H9 (cell line): ENCODE results near the gene DNAH11. TPM values are rescaled to one million over a fixed set of nuclear protein-coding genes. Genes with fewer than 3 reads are reported as not detected.

Source experiments
- DNase-seq: peaks from one replicate; pipeline ENCODE4 v3.0.0-alpha.2; 2017
- H2AFZ ChIP-seq: one replicate; pipeline ENCODE4 v1.6.1; 2013; ENCODE audit warnings: mild to moderate bottlenecking, low read length, control low read depth, moderate library complexity
- H2AK5ac ChIP-seq: 2 replicates; pipeline ENCODE4 v1.6.1; 2013; ENCODE audit warnings: low read length, control low read depth, mixed read lengths; ENCODE audit not compliant: insufficient read length
- H2BK120ac ChIP-seq: one replicate; pipeline ENCODE4 v1.6.1; 2013; ENCODE audit warnings: low read depth, mild to moderate bottlenecking, low read length, control low read depth, inconsistent platforms; ENCODE audit not compliant: poor library complexity, severe bottlenecking
- H2BK12ac ChIP-seq: 2 replicates; pipeline ENCODE4 v1.6.1; 2013; ENCODE audit warnings: low read length, control low read depth, mixed read lengths, low read depth; ENCODE audit not compliant: insufficient read length
- H2BK15ac ChIP-seq: 2 replicates; pipeline ENCODE4 v1.6.1; 2013; ENCODE audit warnings: low read depth, low read length, control low read depth
- H2BK20ac ChIP-seq: one replicate; pipeline ENCODE4 v1.6.1; 2013; ENCODE audit warnings: low read depth, mild to moderate bottlenecking, low read length, control low read depth, inconsistent platforms; ENCODE audit not compliant: poor library complexity, severe bottlenecking
- H2BK5ac ChIP-seq: 2 replicates; pipeline ENCODE4 v1.6.1; 2013; ENCODE audit warnings: low read length, control low read depth, mixed read lengths; ENCODE audit not compliant: insufficient read length
- H3K14ac ChIP-seq: 2 replicates; pipeline ENCODE4 v1.6.1; 2013; ENCODE audit warnings: low read length, control low read depth; ENCODE audit not compliant: insufficient read depth
- H3K18ac ChIP-seq: 2 replicates; pipeline ENCODE4 v1.6.1; 2013; ENCODE audit warnings: low read depth, mild to moderate bottlenecking, mixed read lengths, low read length, control low read depth; ENCODE audit not compliant: insufficient read length
- H3K23ac ChIP-seq: 2 replicates; pipeline ENCODE4 v1.6.1; 2013; ENCODE audit warnings: low read length, control low read depth, mixed read lengths, low read depth; ENCODE audit not compliant: insufficient read length
- H3K23me2 ChIP-seq: 2 replicates; pipeline ENCODE4 v1.6.1; 2013; ENCODE audit warnings: low read depth, mild to moderate bottlenecking, mixed read lengths, low read length, control low read depth; ENCODE audit not compliant: insufficient read length, poor library complexity, severe bottlenecking
- H3K27ac ChIP-seq: 2 replicates; pipeline ENCODE4 v1.5.1; 2013; ENCODE audit warnings: low read length, control low read depth, mixed read lengths, low read depth; ENCODE audit not compliant: insufficient read length
- H3K27me3 ChIP-seq: 2 replicates; pipeline ENCODE4 v1.6.1; 2013; ENCODE audit warnings: low read length, control low read depth, inconsistent platforms; ENCODE audit not compliant: insufficient read depth
- H3K4ac ChIP-seq: 2 replicates; pipeline ENCODE4 v1.6.1; 2013; ENCODE audit warnings: low read depth, mild to moderate bottlenecking, control low read depth, inconsistent platforms, low read length, moderate library complexity
- H3K4me1 ChIP-seq: 2 replicates; pipeline ENCODE4 v1.6.1; 2013; ENCODE audit warnings: low read length, control low read depth, inconsistent platforms; ENCODE audit not compliant: insufficient read depth
- H3K4me2 ChIP-seq: 2 replicates; pipeline ENCODE4 v1.6.1; 2013; ENCODE audit warnings: low read length, control low read depth, mixed read lengths; ENCODE audit not compliant: insufficient read length, insufficient read depth
- H3K56ac ChIP-seq: 2 replicates; pipeline ENCODE4 v1.6.1; 2013; ENCODE audit warnings: low read depth, mild to moderate bottlenecking, mixed read lengths, low read length, control low read depth; ENCODE audit not compliant: insufficient read length
- H3K79me1 ChIP-seq: 2 replicates; pipeline ENCODE4 v1.6.1; 2013; ENCODE audit warnings: low read depth, mild to moderate bottlenecking, moderate library complexity, low read length, control low read depth, inconsistent platforms; ENCODE audit not compliant: insufficient read depth, poor library complexity, severe bottlenecking
- H3K79me2 ChIP-seq: 2 replicates; pipeline ENCODE4 v1.6.1; 2013; ENCODE audit warnings: low read length, control low read depth, inconsistent platforms; ENCODE audit not compliant: insufficient read depth
- H3K9ac ChIP-seq: 2 replicates; pipeline ENCODE4 v1.6.1; 2013; ENCODE audit warnings: low read length, control low read depth, mixed read lengths; ENCODE audit not compliant: insufficient read length; ENCODE audit errors: extremely low read depth
- H3K9me3 ChIP-seq: one replicate; pipeline ENCODE4 v1.6.1; 2013; ENCODE audit warnings: low read depth, low read length, inconsistent platforms; ENCODE audit not compliant: control insufficient read depth
- H3T11ph ChIP-seq: one replicate; pipeline ENCODE4 v1.6.1; 2013; ENCODE audit warnings: mild to moderate bottlenecking, low read length, control low read depth, inconsistent platforms
- H4K20me1 ChIP-seq: one replicate; pipeline ENCODE4 v1.6.1; 2013; ENCODE audit not compliant: control insufficient read depth, insufficient read length, insufficient read depth
- H4K5ac ChIP-seq: 2 replicates; pipeline ENCODE4 v1.6.1; 2013; ENCODE audit warnings: low read depth, mild to moderate bottlenecking, mixed read lengths, low read length, control low read depth; ENCODE audit not compliant: insufficient read length
- H4K8ac ChIP-seq: replicated peaks from 2 replicates; pipeline ENCODE4 v1.6.1; 2013; ENCODE audit warnings: low read length, control low read depth, mixed read lengths, low read depth; ENCODE audit not compliant: insufficient read length
- H4K91ac ChIP-seq: 2 replicates; pipeline ENCODE4 v1.6.1; 2013; ENCODE audit warnings: low read depth, mild to moderate bottlenecking, moderate library complexity, mixed read lengths, low read length, control low read depth; ENCODE audit not compliant: insufficient read length
- H3K27ac Mint-ChIP-seq, 3 experiments: 2 replicates in 2 of 3; 3 replicates in 1 of 3; pipeline ENCODE4 v1.8.0; 2020 to 2021; ENCODE audit warnings: mixed read lengths in 3 of 3, mild to moderate bottlenecking in 1 of 3, moderate library complexity in 1 of 3
- H3K27me3 Mint-ChIP-seq: 2 replicates; pipeline ENCODE4 v1.8.0; 2021; ENCODE audit warnings: low read depth, mild to moderate bottlenecking, moderate library complexity, mixed read lengths
- H3K36me3 Mint-ChIP-seq, 3 experiments: 2 replicates in 2 of 3; 3 replicates in 1 of 3; pipeline ENCODE4 v1.8.0; 2020 to 2021; ENCODE audit warnings: low read depth in 3 of 3, mixed read lengths in 3 of 3; ENCODE audit not compliant: insufficient read depth in 1 of 3
- H3K4me1 Mint-ChIP-seq, 2 experiments: 2 replicates each; pipeline ENCODE4 v1.8.0; 2020; ENCODE audit warnings: mixed read lengths in 2 of 2
- H3K4me3 Mint-ChIP-seq, 2 experiments: 2 replicates in 1 of 2; 3 replicates in 1 of 2; pipeline ENCODE4 v1.8.0; 2020 to 2021; ENCODE audit warnings: mild to moderate bottlenecking in 2 of 2, mixed read lengths in 2 of 2, moderate library complexity in 1 of 2
- H3K9me3 Mint-ChIP-seq, 2 experiments: 2 replicates in 1 of 2; 3 replicates in 1 of 2; pipeline ENCODE4 v1.8.0; 2020; ENCODE audit warnings: mild to moderate bottlenecking in 2 of 2, mixed read lengths in 2 of 2, moderate library complexity in 1 of 2
- WGBS: extraction: QIAGEN DNeasy Blood & Tissue Kit; methylation state at CpG from one replicate; pipeline ENCODE4 v1.1.7; 2013; ENCODE audit warnings: missing lambda C conversion rate, low lambda C conversion rate, mixed read lengths; ENCODE audit not compliant: insufficient read length; ENCODE audit errors: extremely low coverage; 5-methylcytosine and 5-hydroxymethylcytosine counted together
- total RNA-seq: library from RNA; stranded (reverse); gene quantifications from 2 replicates; pipeline ENCODE4 v1.2.1, GENCODE V29; 2021
- TF ChIP-seq, protein P1 (sequence below): fragments of 200-600 bp; sonication (generic); conservative IDR thresholded peaks from 3 replicates; pipeline ENCODE4 v1.8.0; 2021; ENCODE audit warnings: antibody characterized with exemption, mild to moderate bottlenecking

Gene DNAH11
- total RNA-seq, 1 experiment from 2014 or later, result 2.5 TPM

DNA sequence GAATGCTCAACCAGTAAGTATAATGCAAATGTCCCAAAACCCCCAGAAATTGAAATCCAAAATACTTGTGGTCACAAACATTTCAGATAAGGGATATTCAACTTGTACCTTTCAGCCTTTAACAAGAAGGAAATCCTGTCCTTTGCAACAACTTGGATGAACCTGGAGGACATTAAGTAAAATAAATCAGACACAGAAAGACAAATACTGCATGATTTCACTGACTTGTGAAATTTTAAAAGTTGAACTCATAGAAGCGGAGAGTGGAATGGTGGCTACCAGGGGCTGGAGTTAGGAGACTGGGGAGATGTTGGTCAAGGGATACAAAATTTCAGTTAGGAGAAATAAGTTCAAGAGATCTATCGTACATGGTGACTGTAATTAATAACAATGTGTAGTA, 187.6 kb downstream of the DNAH11 start:
- Mint-ChIP-seq H3K27ac (no peak overlapping the region), H3K9me3 (peaks cover 0 to 3% of the 10 kb centered on the region in 2 experiments; a peak in 2 of 5 replicates), H3K27me3 (no peaks in the 10 kb centered on the region), H3K4me3 (no peak overlapping the region), H3K36me3 (peaks cover 0 to 1% (median 0%) of the 10 kb centered on the region in 3 experiments; a peak in 1 of 7 replicates), H3K4me1 (no peaks in the 10 kb centered on the region)
- Histone ChIP-seq H3K4me2 (no peak overlapping the region), H2BK12ac (no peak overlapping the region), H3K23me2 (no peaks in the 10 kb centered on the region), H3K14ac (no peak overlapping the region), H3K9me3 (no peaks in the 10 kb centered on the region), H2AK5ac (no peak overlapping the region), H4K5ac (no peak overlapping the region), H4K8ac (no peak overlapping the region), H3K9ac (no peak overlapping the region), H3K27ac (no peak overlapping the region), H3K56ac (no peak overlapping the region), H2BK5ac (no peak overlapping the region), H2BK15ac (no peak overlapping the region), H4K20me1 (no peaks in the 10 kb centered on the region), H3K27me3 (no peaks in the 10 kb centered on the region), H3K79me1 (no peaks in the 10 kb centered on the region), H3K4ac (no peak overlapping the region), H3K4me1 (no peaks in the 10 kb centered on the region), H3K18ac (no peak overlapping the region), H4K91ac (no peak overlapping the region), H2AFZ (no peak overlapping the region), H2BK120ac (no peak overlapping the region), H3K79me2 (no peaks in the 10 kb centered on the region), H2BK20ac (no peak overlapping the region), H3K23ac (no peak overlapping the region), H3T11ph (no peak overlapping the region)
- no peak for DNase-seq
- TF ChIP-seq, protein P1, sequence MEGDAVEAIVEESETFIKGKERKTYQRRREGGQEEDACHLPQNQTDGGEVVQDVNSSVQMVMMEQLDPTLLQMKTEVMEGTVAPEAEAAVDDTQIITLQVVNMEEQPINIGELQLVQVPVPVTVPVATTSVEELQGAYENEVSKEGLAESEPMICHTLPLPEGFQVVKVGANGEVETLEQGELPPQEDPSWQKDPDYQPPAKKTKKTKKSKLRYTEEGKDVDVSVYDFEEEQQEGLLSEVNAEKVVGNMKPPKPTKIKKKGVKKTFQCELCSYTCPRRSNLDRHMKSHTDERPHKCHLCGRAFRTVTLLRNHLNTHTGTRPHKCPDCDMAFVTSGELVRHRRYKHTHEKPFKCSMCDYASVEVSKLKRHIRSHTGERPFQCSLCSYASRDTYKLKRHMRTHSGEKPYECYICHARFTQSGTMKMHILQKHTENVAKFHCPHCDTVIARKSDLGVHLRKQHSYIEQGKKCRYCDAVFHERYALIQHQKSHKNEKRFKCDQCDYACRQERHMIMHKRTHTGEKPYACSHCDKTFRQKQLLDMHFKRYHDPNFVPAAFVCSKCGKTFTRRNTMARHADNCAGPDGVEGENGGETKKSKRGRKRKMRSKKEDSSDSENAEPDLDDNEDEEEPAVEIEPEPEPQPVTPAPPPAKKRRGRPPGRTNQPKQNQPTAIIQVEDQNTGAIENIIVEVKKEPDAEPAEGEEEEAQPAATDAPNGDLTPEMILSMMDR, result no peak
- WGBS, result no CpG with 5 or more reads among the region's 2 CpGs
